Liver (tissue), 3 donors: Measurements from ENCODE around the gene CDK9.

Source experiments
- HNF4A ChIP-seq, 2 donors: conservative IDR thresholded peaks; 2 replicates each; pipeline ENCODE4 v1.6.1; 2016; ENCODE audit warnings: antibody characterized with exemption in 2 of 2, mild to moderate bottlenecking in 2 of 2
- YY1 ChIP-seq: IDR thresholded peaks from 2 replicates; pipeline ENCODE4 v1.6.1; 2016; ENCODE audit warnings: antibody characterized with exemption, mild to moderate bottlenecking
- TF ChIP-seq, protein P1 (sequence below): fragments of 150-350 bp; IDR thresholded peaks from 2 replicates; pipeline ENCODE4 v1.5.1; 2017; ENCODE audit warnings: improper control_type of control experiment, low read depth, low read length; ENCODE audit not compliant: missing input control
- donor health status: healthy.
- donor health status: healthy.

- TF ChIP-seq, protein P1, sequence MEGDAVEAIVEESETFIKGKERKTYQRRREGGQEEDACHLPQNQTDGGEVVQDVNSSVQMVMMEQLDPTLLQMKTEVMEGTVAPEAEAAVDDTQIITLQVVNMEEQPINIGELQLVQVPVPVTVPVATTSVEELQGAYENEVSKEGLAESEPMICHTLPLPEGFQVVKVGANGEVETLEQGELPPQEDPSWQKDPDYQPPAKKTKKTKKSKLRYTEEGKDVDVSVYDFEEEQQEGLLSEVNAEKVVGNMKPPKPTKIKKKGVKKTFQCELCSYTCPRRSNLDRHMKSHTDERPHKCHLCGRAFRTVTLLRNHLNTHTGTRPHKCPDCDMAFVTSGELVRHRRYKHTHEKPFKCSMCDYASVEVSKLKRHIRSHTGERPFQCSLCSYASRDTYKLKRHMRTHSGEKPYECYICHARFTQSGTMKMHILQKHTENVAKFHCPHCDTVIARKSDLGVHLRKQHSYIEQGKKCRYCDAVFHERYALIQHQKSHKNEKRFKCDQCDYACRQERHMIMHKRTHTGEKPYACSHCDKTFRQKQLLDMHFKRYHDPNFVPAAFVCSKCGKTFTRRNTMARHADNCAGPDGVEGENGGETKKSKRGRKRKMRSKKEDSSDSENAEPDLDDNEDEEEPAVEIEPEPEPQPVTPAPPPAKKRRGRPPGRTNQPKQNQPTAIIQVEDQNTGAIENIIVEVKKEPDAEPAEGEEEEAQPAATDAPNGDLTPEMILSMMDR = no peak
- TF ChIP-seq YY1 (no peak), HNF4A (conservative IDR thresholded peaks at IDR 0.05) (no peak)
Observed at GRCh38 chr9:127835991-127836516, 50.2 kb downstream of the CDK9 start.
